Upper lobe of left lung (tissue), 6 donors: ENCODE results near the gene MINDY2. TPM values are rescaled to one million over a fixed set of nuclear protein-coding genes. Genes with fewer than 3 reads are reported as not detected.

ENCODE experiments used
- ATAC-seq, 2 donors: fragments of 200-7000 bp; cut with Tn5 transposase; one replicate each; pipeline ENCODE4 v1.9.1; 2022; ENCODE audit warnings: mild to moderate bottlenecking in 2 of 2, moderate library complexity in 2 of 2; ENCODE audit not compliant: low FRiP score in 2 of 2
- DNase-seq, 2 donors: peaks; one replicate each; pipeline ENCODE4 v3.0.0-alpha.2; 2019 to 2020
- H3K27ac ChIP-seq, 4 donors: fragments of 200-600 bp; sonication (generic); one replicate each; pipeline ENCODE4 v1.5.1; 2016 to 2019
- H3K27me3 ChIP-seq, 4 donors: fragments of 200-600 bp; sonication (generic); one replicate each; pipeline ENCODE4 v1.5.1; 2017 to 2019
- H3K36me3 ChIP-seq, 4 donors: fragments of 200-600 bp; sonication (generic); one replicate each; pipeline ENCODE4 v1.5.1; 2016 to 2019
- H3K4me1 ChIP-seq, 4 donors: fragments of 200-600 bp; sonication (generic); one replicate each; pipeline ENCODE4 v1.5.1; 2018 to 2019
- H3K4me3 ChIP-seq, 4 donors: fragments of 200-600 bp; sonication (generic); one replicate each; pipeline ENCODE4 v1.5.1; 2017 to 2019; ENCODE audit warnings: mild to moderate bottlenecking in 2 of 4, moderate library complexity in 1 of 4
- H3K9me3 ChIP-seq, 4 donors: fragments of 200-600 bp; sonication (generic); one replicate each; pipeline ENCODE4 v1.5.1; 2018 to 2019
- CTCF ChIP-seq, 6 experiments: fragments of 450-650 bp in 4 of 6; fragments of 200-600 bp in 2 of 6; sonication (generic) in 2 of 6; IDR thresholded peaks; one replicate each; pipeline ENCODE4 v1.5.1; 2016 to 2019; ENCODE audit warnings: antibody characterized with exemption in 6 of 6
- EP300 ChIP-seq, 4 donors: sonication (generic); formaldehyde crosslinking; IDR thresholded peaks; one replicate each; pipeline ENCODE4 v1.5.1; 2017; ENCODE audit warnings: antibody characterized with exemption in 4 of 4, control low read depth in 2 of 4
- POLR2A ChIP-seq, 4 donors: fragments of 450-650 bp; IDR thresholded peaks; one replicate each; pipeline ENCODE4 v1.5.1; 2016 to 2017; ENCODE audit warnings: antibody characterized with exemption in 4 of 4, mild to moderate bottlenecking in 2 of 4
- POLR2AphosphoS5 ChIP-seq, 2 donors: sonication (generic); formaldehyde crosslinking; IDR thresholded peaks; one replicate each; pipeline ENCODE4 v1.5.1; 2017; ENCODE audit warnings: antibody characterized with exemption in 2 of 2
- WGBS, 2 donors: methylation state at CpG; one replicate each; pipeline ENCODE4 v1.1.5; 2017 to 2018; 5-methylcytosine and 5-hydroxymethylcytosine counted together
- total RNA-seq, 6 donors: library from RNA; depleted of rRNA in 4 of 6; stranded (reverse); fragments of >200 nt in 4 of 6; gene quantifications; one replicate each; pipeline versions ENCODE4 v1.1.0 to v1.2.1, GENCODE V29; 2016 to 2021
- donor health status: DM: no; HTN: no; CAD: no; lungs with moderate emphysema.
- donor health status: DM: no; HTN: yes; CAD: no; lungs with severe emphysema.

The MINDY2 gene
- total RNA-seq, 6 donors from 2014 or later, result 20.5 to 38.5 (median 29.9) TPM

GRCh38 chr15:58732625-58733363, 38.3 kb upstream of the MINDY2 start:
- peaks cover 11 to 24% (median 13%) of the 10 kb centered on the region in 4 donors for H3K4me1 ChIP-seq
- H3K36me3 ChIP-seq, result no peaks in the 10 kb centered on the region
- no peak overlapping the region for H3K4me3 ChIP-seq
- H3K9me3 ChIP-seq, result no peaks in the 10 kb centered on the region
- H3K27ac ChIP-seq, result no peak overlapping the region
- H3K27me3 ChIP-seq, result no peaks in the 10 kb centered on the region
- ATAC-seq, result no peak
- no peak for DNase-seq
- 94 to 97% methylated on average over 4 of the region's 4 CpGs for WGBS, 2 donors
- no peak for TF ChIP-seq POLR2A (IDR thresholded peaks at IDR 0.05)
- no peak for TF ChIP-seq EP300 (IDR thresholded peaks at IDR 0.05)
- no peak for TF ChIP-seq CTCF (IDR thresholded peaks at IDR 0.05)
- TF ChIP-seq POLR2AphosphoS5 (IDR thresholded peaks at IDR 0.05), result no peak

- ATAC-seq, result no peak
- Histone ChIP-seq H3K4me3 (no peak overlapping the region), H3K27ac (no peak overlapping the region), H3K9me3 (no peaks in the 10 kb centered on the region), H3K36me3 (no peaks in the 10 kb centered on the region), H3K4me1 (peaks cover 23 to 39% (median 25%) of the 10 kb centered on the region in 4 donors), H3K27me3 (no peaks in the 10 kb centered on the region)
- 69 to 84% methylated on average over 2 of the region's 2 CpGs for WGBS, 2 donors
- DNase-seq, result no peak
- TF ChIP-seq EP300 (IDR thresholded peaks at IDR 0.05) (no peak), CTCF (IDR thresholded peaks at IDR 0.05) (no peak), POLR2AphosphoS5 (IDR thresholded peaks at IDR 0.05) (no peak), POLR2A (IDR thresholded peaks at IDR 0.05) (no peak)
Observed at GRCh38 chr15:58734859-58735258, 36.2 kb upstream of the MINDY2 start.

DNA sequence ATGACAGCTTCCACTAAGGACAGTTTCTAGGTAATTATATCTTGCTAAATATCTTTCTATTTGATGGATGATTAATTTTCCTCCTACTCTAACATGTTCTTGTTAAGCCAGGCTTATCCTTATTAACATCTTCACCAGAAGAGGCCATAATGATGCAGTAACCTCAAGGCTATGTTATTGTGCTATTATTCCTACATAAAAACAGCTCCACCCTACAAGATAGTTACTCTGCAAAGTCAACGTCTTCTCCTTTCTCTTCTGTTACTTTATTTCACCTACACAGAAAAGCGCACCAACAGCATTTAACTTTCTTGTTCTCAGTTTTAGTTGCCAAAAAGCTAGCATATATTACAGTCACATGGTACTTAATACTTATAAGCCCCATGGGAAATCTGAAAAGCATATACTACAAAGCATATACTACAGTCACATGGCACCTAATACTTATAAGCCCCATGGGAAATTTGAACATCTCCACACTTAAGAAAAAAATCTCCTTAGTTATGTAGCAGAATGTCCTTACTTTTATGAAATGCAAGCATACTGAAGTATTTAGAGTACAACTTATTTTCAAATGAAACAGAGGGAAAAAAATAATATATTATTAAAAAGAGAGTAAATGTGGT, 35.0 kb upstream of the MINDY2 start:
- Histone ChIP-seq H3K4me1 (peaks cover 24 to 36% (median 28%) of the 10 kb centered on the region in 4 donors), H3K4me3 (no peak overlapping the region), H3K27me3 (no peaks in the 10 kb centered on the region), H3K9me3 (no peaks in the 10 kb centered on the region), H3K27ac (no peak overlapping the region), H3K36me3 (no peaks in the 10 kb centered on the region)
- TF ChIP-seq CTCF (IDR thresholded peaks at IDR 0.05) (no peak), POLR2AphosphoS5 (IDR thresholded peaks at IDR 0.05) (no peak), EP300 (IDR thresholded peaks at IDR 0.05) (no peak), POLR2A (IDR thresholded peaks at IDR 0.05) (no peak)
- ATAC-seq (no peak), DNase-seq (no peak)
- WGBS, 2 donors, result 74 to 77% methylated on average over 2 of the region's 2 CpGs

- WGBS, 2 donors, result 92 to 94% methylated on average over 3 of the region's 3 CpGs
- TF ChIP-seq CTCF (IDR thresholded peaks at IDR 0.05) (no peak), EP300 (IDR thresholded peaks at IDR 0.05) (no peak), POLR2A (IDR thresholded peaks at IDR 0.05) (no peak), POLR2AphosphoS5 (IDR thresholded peaks at IDR 0.05) (no peak)
- Histone ChIP-seq H3K27ac (no peak overlapping the region), H3K27me3 (no peaks in the 10 kb centered on the region), H3K4me1 (peaks cover 17 to 44% (median 23%) of the 10 kb centered on the region in 4 donors), H3K9me3 (no peaks in the 10 kb centered on the region), H3K4me3 (no peak overlapping the region), H3K36me3 (no peaks in the 10 kb centered on the region)
- ATAC-seq (no peak), DNase-seq (no peak)
Observed at GRCh38 chr15:58737298-58737697, 33.8 kb upstream of the MINDY2 start.
